Aorta (tissue), 5 donors: ENCODE measurements around the gene TBL1X. TPM values are rescaled to one million over a fixed set of nuclear protein-coding genes. Genes with fewer than 3 reads are reported as not detected.

Source experiments
- ATAC-seq: fragments of 200-7000 bp; cut with Tn5 transposase; one replicate; pipeline ENCODE4 v1.9.1; 2022; ENCODE audit warnings: moderate library complexity; ENCODE audit not compliant: low FRiP score
- DNase-seq, 2 donors: peaks; one replicate each; pipeline ENCODE4 v3.0.0-alpha.2; 2020
- H3K27ac ChIP-seq, 2 donors: one replicate each; pipeline ENCODE4 v1.5.1; 2013; ENCODE audit warnings: low read length in 2 of 2, mild to moderate bottlenecking in 2 of 2, moderate library complexity in 2 of 2, control low read depth in 1 of 2, inconsistent platforms in 1 of 2, low read depth in 1 of 2
- H3K27me3 ChIP-seq, 2 donors: one replicate each; pipeline ENCODE4 v1.6.1; 2013; ENCODE audit warnings: control low read depth in 1 of 2, low read length in 1 of 2, mild to moderate bottlenecking in 1 of 2, moderate library complexity in 1 of 2; ENCODE audit not compliant: insufficient read depth in 2 of 2, control insufficient read depth in 1 of 2
- H3K36me3 ChIP-seq, 2 donors: one replicate each; pipeline ENCODE4 v1.6.1; 2013; ENCODE audit warnings: control low read depth in 1 of 2, low read length in 1 of 2, mild to moderate bottlenecking in 1 of 2; ENCODE audit not compliant: insufficient read depth in 2 of 2, control insufficient read depth in 1 of 2
- H3K4me1 ChIP-seq, 2 donors: one replicate each; pipeline ENCODE4 v1.6.1; 2013; ENCODE audit warnings: low read length in 2 of 2, control low read depth in 1 of 2, mild to moderate bottlenecking in 1 of 2, moderate library complexity in 1 of 2; ENCODE audit not compliant: insufficient read depth in 2 of 2, control insufficient read depth in 1 of 2
- H3K4me3 ChIP-seq, 2 donors: one replicate each; pipeline ENCODE4 v1.5.1; 2013; ENCODE audit warnings: low read length in 2 of 2, control low read depth in 1 of 2, mild to moderate bottlenecking in 1 of 2
- H3K9me3 ChIP-seq: one replicate; pipeline ENCODE4 v1.6.1; 2013; ENCODE audit warnings: mild to moderate bottlenecking, low read length; ENCODE audit not compliant: control insufficient read depth
- WGBS, 2 donors: extraction: QIAGEN DNeasy Blood & Tissue Kit; methylation state at CpG; one replicate each; pipeline ENCODE4 v1.1.7; 2013; 5-methylcytosine and 5-hydroxymethylcytosine counted together
- intact Hi-C, 2 donors: fragments of 100-400 bp; cut with DNase I; formaldehyde crosslinking; loops; one replicate each; pipeline versions ENCODE4 v1.14.2 to v1.15.0; 2022
- polyA plus RNA-seq, 2 donors: library from polyadenylated mRNA; stranded (reverse); fragments of 200-250 nt; gene quantifications; one replicate each; pipeline ENCODE4 v1.2.3, GENCODE V29; 2013
- total RNA-seq, 2 donors: library from RNA; stranded (reverse); fragmentation: NEBNext Ultra II Directional; extraction: Animal tissue kit (Norgen Biotek cat#: 25700); gene quantifications; one replicate each; pipeline ENCODE4 v1.2.1, GENCODE V29; 2021
- donor health status: healthy with polysubstance abuse.
- donor health status: Bipolar disorder and iron deficiency.
- donor health status: DM: no; HTN: no; CAD: no.
- donor health status: DM: no; HTN: no; CAD: no.
- donor health status: DM: yes; HTN: yes; CAD: no.

TBL1X gene
- total and polyA plus RNA-seq, 4 donors: 8.9 to 81.2 (median 27.5) TPM

DNA sequence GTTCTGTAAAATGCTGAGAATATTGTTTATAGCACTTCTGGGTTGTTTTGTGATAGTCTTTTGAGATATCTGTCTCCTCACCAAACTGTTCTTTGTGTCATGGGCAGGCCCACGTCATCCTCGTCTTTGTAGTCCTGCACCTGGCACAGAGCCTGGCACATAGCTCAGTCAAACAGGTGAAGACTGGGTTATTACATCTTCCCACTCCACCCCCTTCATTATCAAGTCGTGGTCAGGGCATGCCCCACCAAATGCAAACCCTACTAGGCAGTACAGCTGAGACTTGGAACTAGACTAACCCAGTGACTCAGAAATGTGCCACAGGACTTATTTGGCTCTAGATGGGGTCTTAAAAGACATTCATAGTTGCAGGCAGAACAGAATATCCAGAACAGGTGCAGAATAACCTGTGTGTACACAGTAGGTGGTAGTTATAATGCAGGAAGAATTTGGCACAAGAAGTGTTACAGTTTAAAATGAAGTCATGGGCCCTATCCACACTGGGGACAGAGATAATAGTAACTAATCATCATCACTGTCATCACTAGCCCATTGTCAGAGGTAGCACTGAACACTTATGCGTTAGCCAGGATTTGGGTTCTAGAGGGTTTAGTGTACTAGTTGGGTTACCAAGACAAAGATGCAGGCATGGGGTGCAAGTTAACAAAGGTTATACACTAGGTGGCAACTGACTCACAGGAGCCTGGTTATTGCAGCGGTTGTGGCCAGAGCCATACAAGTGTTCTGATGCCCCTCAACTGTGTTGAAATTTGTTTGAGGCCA, 74.9 kb downstream of the TBL1X start:
- no peaks in the 10 kb centered on the region for H3K4me1 ChIP-seq
- H3K36me3 ChIP-seq: no peaks in the 10 kb centered on the region
- no peaks in the 10 kb centered on the region for H3K9me3 ChIP-seq
- H3K27me3 ChIP-seq: no peaks in the 10 kb centered on the region
- 68 to 75% methylated on average over 5 of the region's 5 CpGs for WGBS, 2 donors
- no peak overlapping the region for H3K27ac ChIP-seq
- intact Hi-C loops: loop anchor here in 1 of 2 donors (10.0 kb wide), 2 partner anchors 135 to 195 kb away; no protein-coding TSS in a partner anchor
- DNase-seq: no peak
- ATAC-seq: no peak
- H3K4me3 ChIP-seq: no peak overlapping the region

DNA sequence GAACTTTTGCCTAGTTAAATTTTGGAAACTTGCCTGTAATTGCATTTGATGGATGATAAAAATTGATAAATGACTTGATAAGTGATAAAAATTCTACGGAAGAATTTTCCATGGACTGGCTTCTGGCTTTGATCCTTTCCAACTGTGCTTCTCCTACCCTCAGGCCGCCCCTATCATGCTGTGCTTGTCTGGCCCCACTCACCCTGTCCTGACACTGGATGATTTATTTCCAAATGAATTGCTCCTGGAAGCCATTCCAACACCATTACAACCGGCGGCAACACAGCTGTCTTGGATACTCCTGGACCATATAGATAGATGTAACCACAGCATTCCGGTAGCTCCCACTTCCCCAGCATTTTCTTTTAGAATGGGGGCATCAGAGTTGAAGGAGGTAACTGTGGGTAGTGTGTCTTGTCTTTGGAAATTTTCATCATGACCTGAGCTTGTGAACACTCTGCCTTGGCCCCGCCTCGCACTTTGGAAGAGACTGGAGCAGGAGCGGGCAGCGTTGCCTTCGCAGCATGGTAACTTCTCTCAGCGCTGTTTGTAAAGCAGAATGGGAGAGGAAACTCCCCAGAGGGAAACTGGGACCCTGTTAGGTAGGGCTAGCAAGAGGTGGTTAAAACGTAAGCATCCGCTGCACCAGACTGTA, 77.4 kb downstream of the TBL1X start:
- Histone ChIP-seq H3K36me3 (no peaks in the 10 kb centered on the region), H3K9me3 (no peaks in the 10 kb centered on the region), H3K27me3 (no peaks in the 10 kb centered on the region), H3K27ac (no peak overlapping the region), H3K4me1 (no peaks in the 10 kb centered on the region), H3K4me3 (no peak overlapping the region)
- DNase-seq: no peak
- ATAC-seq: no peak
- intact Hi-C loops: no loop called here
- 76 to 80% methylated on average over 13 of the region's 13 CpGs for WGBS, 2 donors

DNA sequence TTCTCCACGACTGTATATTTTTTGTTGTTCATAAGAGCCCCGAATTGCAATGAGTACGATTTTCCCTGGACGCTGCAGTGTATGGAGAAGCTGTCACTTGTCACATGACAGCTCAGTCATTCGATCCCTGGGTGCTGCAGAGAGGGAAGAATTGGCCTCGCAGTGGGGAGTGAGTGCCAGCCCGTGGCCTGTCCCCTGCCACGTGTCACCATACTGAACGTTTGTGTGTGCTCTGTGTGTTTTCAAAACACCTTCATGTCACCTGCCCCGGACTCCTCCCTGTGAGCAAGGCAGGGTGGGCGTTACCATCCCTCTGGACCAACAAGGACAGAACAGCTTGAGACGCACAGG, 77.9 kb downstream of the TBL1X start:
- WGBS, 2 donors: 56 to 72% methylated on average over 12 of the region's 12 CpGs
- intact Hi-C loops: no loop called here
- Histone ChIP-seq H3K36me3 (no peaks in the 10 kb centered on the region), H3K4me1 (no peaks in the 10 kb centered on the region), H3K27me3 (no peaks in the 10 kb centered on the region), H3K27ac (no peak overlapping the region), H3K9me3 (no peaks in the 10 kb centered on the region), H3K4me3 (no peak overlapping the region)
- ATAC-seq: no peak
- DNase-seq: no peak

DNA sequence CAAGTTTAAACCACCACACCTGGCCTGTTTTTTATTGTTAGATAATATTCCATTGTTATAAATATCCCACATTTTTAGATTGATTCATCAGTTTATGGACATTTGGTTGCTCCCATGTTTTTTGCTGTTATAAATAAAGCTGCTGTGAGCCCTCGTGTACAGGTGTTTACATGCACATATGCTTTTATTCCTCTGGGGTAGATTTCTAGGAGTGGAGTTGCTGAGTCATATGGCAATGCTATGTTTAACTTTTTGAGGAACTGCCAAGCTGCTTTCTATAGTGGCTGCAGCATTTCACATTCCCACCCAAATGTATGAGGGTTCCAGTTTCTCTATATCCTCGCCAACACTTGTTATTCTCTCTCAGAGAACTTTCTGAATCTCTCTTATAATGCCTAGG, 90.5 kb downstream of the TBL1X start:
- H3K4me1 ChIP-seq: peaks cover 0 to 2% of the 10 kb centered on the region in 2 donors
- H3K36me3 ChIP-seq: no peaks in the 10 kb centered on the region
- no peak overlapping the region for H3K4me3 ChIP-seq
- DNase-seq (no peak), ATAC-seq (no peak)
- H3K9me3 ChIP-seq: no peaks in the 10 kb centered on the region
- WGBS, 2 donors: 76 to 81% methylated on average over 2 of the region's 2 CpGs
- H3K27me3 ChIP-seq: no peaks in the 10 kb centered on the region
- intact Hi-C loops: no loop called here
- H3K27ac ChIP-seq: no peak overlapping the region

DNA sequence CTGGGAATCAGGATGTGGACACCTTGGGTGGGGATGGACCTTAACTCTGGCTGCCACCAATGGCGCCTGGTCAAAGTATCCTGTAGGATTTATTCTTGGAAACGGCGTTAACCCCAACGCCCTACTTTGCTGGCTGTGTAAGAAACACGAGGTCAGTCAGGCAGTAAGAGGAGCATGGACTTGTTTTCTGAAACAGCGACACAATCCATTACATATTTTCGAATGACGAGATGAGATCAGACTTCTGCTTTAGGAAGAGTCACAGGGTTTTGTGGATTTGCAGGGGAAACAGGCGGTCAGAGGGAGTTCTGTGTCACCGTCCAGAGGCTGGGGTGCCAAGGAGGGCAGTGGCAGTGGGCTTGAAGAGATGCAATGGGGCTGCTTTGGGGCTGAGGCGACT, 92.2 kb downstream of the TBL1X start:
- H3K4me1 ChIP-seq: peaks cover 0 to 2% of the 10 kb centered on the region in 2 donors
- H3K4me3 ChIP-seq: no peak overlapping the region
- intact Hi-C loops: no loop called here
- DNase-seq (no peak), ATAC-seq (no peak)
- no peaks in the 10 kb centered on the region for H3K36me3 ChIP-seq
- H3K27me3 ChIP-seq: no peaks in the 10 kb centered on the region
- H3K27ac ChIP-seq: no peak overlapping the region
- 71 to 76% methylated on average over 11 of the region's 11 CpGs for WGBS, 2 donors
- no peaks in the 10 kb centered on the region for H3K9me3 ChIP-seq

DNA sequence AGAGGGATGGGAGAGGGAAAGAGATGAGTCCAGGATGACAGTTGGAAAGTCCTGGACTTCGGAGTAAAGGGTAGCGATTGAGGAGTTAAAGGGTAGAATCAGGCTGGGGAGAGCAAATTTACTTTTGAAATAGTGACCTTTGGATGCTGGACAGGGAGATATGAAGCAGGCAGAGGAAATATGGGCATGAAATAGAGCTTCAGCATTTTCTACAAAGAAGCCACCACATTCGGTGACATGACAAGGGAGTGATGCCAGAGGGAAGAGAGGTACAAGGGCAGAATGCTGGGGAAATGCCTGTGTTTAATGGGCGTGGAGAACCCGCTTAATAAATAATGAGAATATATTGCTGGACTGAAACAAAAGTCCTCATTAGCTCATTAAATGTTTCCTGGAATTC, 92.7 kb downstream of the TBL1X start:
- no peak overlapping the region for H3K4me3 ChIP-seq
- H3K4me1 ChIP-seq: peaks cover 0 to 2% of the 10 kb centered on the region in 2 donors
- no peaks in the 10 kb centered on the region for H3K36me3 ChIP-seq
- DNase-seq (no peak), ATAC-seq (no peak)
- no peaks in the 10 kb centered on the region for H3K27me3 ChIP-seq
- H3K9me3 ChIP-seq: no peaks in the 10 kb centered on the region
- no peak overlapping the region for H3K27ac ChIP-seq
- WGBS, 2 donors: 83 to 86% methylated on average over 5 of the region's 5 CpGs
- intact Hi-C loops: no loop called here

DNA sequence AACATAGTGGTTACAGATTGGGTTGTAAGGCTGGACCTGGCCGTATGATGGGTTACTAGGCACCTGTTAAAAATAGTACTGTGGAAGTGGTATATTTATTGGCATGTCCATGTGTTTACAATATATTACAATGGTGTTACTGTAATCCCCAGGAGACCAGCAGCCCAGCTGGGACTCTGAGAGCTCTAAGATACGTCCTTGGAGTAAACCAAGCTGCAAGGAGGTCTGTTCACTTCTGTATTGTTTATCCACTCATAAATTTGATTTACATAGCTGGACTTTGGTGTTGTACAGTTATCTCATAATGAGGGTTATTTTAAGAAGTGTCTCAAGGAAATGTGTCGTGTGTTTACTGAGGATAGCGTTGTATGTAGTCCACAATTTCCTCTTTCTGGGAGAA, 93.8 kb downstream of the TBL1X start:
- ATAC-seq (no peak), DNase-seq (no peak)
- Histone ChIP-seq H3K9me3 (no peaks in the 10 kb centered on the region), H3K27ac (no peak overlapping the region), H3K4me3 (no peak overlapping the region), H3K27me3 (no peaks in the 10 kb centered on the region), H3K4me1 (peaks cover 0 to 2% of the 10 kb centered on the region in 2 donors), H3K36me3 (no peaks in the 10 kb centered on the region)
- 50 to 62% methylated on average over 4 of the region's 4 CpGs for WGBS, 2 donors
- intact Hi-C loops: no loop called here

DNA sequence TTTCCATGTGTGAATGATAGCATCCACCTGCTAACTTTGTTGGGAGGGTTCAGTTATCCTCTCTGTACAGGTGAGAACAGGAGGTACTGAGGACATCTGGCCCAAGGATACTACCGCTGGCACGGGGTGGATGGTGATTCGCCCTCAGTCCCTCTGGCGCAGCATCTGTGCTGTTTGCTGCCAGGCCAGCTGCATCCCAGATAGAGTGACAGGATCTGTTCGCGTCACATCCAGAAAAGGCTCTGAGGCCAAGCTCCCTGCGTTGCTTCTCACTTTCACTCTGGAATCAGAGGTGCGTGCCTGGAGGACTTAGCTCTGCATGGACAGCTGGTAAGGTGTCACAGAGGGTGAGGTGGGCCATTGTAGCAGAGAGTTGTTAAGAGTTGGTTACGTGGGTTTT, 95.4 kb downstream of the TBL1X start:
- ATAC-seq: no peak
- intact Hi-C loops: loop anchor here in 1 of 2 donors (10.0 kb wide), 1 partner anchor 115 kb away; no protein-coding TSS in a partner anchor
- Histone ChIP-seq H3K9me3 (no peaks in the 10 kb centered on the region), H3K27me3 (no peaks in the 10 kb centered on the region), H3K27ac (no peak overlapping the region), H3K4me3 (no peak overlapping the region), H3K36me3 (no peaks in the 10 kb centered on the region), H3K4me1 (peaks cover 0 to 2% of the 10 kb centered on the region in 2 donors)
- 94 to 98% methylated on average over 9 of the region's 9 CpGs for WGBS, 2 donors
- DNase-seq: no peak

DNA sequence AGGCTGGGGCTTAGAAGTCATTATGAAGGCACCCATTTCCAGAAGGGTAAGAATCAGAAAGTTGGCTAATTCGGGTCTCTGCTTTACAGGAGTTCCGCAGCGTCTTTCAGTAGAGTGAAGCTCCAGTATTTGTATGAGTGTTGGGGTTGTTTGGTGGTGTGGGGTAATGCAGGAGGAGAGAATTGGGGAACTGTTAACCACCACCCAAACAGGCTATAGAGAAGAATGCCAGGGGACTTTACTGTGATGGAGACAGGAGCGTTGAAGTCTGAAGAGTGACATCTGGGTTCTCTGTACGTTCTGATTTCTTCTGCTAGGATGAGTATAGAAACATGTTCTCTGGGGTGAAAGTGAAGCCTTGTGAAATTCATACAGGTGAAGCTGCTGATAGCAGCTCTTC, 96.3 kb downstream of the TBL1X start:
- Histone ChIP-seq H3K27ac (no peak overlapping the region), H3K9me3 (no peaks in the 10 kb centered on the region), H3K4me1 (peaks cover 0 to 2% of the 10 kb centered on the region in 2 donors), H3K36me3 (no peaks in the 10 kb centered on the region), H3K27me3 (no peaks in the 10 kb centered on the region), H3K4me3 (no peak overlapping the region)
- DNase-seq (no peak), ATAC-seq (no peak)
- 91 to 95% methylated on average over 5 of the region's 5 CpGs for WGBS, 2 donors
- intact Hi-C loops: loop anchor here in 1 of 2 donors (10.0 kb wide), 1 partner anchor 114 kb away; no protein-coding TSS in a partner anchor
